GM18873 (cell line): ENCODE results near the gene P2RY8.
"Not testable (repeated sequence)": the region's sequence is repeated elsewhere in the genome, so short reads cannot be mapped to it uniquely, and the experiment has no call there.

Source experiments
- ATAC-seq: cut with Tn5 transposase; IDR thresholded peaks from one replicate; pipeline ENCODE4 v1.9.1; 2021; ENCODE audit warnings: mild to moderate bottlenecking, moderate library complexity, moderate number of reproducible peaks; ENCODE audit not compliant: unreplicated experiment, low FRiP score

P2RY8 gene, protein sequence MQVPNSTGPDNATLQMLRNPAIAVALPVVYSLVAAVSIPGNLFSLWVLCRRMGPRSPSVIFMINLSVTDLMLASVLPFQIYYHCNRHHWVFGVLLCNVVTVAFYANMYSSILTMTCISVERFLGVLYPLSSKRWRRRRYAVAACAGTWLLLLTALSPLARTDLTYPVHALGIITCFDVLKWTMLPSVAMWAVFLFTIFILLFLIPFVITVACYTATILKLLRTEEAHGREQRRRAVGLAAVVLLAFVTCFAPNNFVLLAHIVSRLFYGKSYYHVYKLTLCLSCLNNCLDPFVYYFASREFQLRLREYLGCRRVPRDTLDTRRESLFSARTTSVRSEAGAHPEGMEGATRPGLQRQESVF

DNA sequence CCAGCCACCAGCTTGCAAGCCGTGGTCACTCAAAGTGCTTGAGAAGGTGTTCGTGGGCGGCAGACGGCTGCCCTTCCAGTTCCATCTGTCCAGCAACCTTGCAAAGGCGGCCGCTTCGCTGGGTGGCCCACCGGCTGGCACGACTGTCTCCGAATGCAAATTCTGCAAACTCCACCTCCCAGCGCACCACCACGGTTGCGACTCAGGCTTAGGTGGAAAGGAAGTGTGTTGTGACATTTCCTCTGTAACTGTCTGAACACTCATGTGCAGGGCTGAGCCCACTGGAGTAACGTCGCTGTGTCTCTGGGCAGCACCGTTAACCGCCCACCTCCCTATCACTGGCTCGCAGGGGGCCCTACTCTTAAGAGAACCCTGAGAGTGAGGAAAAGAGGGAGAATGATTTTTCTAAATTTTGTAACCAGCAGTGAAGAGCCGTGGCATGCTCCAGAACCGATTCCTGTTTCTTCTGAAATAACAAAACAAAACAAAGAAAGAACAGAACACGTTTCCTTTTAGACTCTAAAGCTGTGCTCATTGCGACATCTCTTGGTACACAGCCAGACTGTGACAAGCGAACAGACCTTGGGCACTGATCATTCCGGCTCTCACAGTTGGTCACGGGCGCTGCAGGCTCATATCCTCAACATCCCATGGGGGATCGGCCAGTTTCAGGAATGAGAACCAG lies at the start of gene P2RY8:
Gene P2RY8, minus strand, starts transcription at position 155 of the 685 bp plus-strand sequence. CDS start 70,627 bp downstream, outside the sequence.
- peak; percentile 66 for ATAC-seq

DNA sequence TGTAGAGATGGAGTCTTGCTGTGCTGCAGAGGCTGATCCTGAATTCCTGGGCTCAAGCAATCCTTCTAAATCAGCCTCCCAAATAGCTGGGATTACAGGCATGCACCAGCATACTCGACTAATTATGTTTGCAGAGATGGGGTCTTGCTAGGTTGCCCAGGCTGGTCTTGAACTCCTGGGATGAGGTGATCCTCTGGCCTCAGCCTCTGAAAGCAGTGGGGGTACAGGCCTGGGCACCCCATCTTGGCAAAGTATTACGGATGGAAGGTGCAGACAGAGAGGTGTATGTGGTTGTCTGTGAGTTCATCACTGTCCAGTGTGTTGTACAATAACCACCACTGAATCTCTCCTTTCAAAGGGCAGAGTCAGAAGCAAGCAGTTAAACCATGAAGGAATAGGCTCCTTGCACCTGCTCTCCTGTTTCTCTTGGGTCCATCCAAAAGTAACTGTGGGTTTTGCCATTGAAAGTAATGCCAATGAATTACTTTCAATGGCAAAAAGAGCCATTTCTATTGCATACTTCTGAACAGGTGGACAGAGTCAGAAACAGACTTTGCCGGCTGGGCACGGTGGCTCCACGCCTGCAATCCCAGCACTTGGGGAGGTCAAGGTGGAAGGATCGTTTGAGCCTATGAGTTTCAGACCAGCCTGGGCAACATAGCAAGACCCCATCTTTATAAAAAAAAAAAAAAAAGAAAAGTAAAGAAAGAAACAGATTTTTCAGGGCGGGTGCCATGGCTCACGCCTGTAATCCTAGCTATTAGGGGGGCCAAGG lies 47.4 kb upstream of the P2RY8 start:
- no peak for ATAC-seq

DNA sequence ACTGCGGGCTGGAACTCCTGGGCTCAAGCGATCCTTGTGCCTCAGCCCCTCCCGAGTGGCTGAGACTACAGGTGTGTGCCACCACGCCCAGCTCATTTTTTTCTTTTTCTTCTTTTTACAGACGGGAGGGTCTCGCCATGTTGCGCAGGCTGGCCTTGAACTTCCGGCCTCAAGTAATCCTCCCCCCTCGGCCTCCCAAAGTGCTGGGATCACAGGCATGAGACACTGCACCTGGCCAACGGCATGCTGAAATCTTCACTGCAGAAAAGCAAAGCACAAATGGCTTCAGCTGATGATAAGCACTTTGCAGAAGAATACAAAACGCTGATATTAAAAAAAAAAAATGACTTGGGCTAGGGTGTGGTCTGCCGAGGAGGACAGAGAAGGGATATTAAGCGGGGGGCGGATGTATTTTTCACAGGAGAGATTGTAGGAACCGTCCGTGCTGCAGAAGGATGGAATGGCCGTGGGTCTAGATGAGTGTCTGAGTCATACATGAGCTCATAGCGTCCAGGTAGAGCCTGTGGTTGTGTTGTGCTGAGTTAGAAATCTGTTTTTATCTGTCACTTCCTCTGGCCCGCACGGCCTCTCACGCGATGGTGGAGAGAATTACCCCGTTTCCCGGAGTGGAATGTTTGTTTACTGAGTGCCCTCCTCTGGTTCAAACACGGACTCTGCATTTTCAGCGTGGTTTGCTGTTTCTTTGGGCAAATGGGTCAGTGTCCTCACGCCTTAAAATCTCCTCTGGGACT lies 45.9 kb upstream of the P2RY8 start:
- peak; percentile 80 for ATAC-seq

DNA sequence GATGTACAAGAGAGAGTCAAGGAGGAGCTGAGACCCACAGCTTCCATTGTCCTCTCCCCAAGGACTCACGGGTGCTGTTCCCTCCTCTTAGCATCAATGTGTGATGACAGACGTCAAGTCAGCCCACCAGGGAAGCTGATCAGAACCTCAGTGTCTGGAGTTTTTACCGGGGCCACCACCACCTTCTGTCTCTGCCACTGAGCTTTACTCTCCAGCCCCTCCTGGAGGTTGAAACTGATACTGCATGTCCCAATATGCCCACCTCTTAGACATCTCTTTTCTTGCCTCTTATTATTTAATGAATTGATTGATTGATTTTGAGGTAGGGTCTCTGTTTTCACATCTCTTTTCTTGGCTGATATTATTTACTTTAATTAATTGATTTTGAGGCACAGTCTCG lies 44.1 kb upstream of the P2RY8 start:
- ATAC-seq, result no peak

DNA sequence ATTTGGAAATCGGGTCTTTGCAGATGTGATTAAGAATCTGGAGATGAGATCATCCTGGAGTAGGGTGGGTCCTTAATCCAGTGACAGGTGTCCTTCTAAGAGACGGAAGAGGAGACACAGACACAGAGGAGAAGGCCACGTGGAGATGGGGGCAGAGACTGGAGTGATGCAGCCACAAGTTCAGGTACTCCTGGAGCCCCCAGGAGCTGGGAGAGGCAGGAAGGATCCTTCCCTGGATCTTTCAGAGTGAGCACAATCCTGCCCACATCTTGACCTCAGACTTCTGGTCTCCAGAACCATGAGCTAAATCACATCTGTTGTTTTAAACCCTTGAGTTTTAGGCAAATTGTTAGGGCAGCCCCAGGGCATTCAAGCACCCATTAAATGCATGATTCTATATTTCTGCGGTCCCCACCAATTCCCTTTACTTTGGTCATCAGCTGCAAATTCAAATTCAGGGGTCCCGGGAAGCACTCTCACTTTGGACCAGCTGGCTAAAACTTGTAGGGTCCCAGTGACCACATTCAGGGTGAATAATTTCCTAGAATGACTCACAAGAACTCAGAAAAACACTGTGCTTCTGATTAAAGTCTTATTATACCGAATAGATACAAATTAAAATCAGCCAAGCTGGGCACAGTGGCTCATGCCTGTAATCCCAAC lies 41.7 kb upstream of the P2RY8 start:
- no peak for ATAC-seq

DNA sequence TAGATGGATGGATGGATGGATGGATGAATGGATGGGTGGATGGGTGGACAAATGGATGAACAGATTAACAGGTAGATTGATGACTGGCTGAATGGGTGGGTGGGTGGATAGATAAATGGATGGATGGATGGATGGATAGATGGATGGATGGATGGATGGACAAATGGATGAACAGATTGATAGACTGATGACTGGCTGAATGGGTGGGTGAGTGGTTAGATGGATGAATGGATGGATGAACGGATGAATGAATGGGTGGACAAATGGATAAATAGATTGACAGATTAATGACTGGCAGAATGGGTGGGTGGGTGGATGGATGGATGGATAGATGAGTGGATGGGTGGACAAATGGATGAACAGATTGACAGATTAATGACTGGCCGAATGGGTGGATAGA lies 40.9 kb upstream of the P2RY8 start:
- ATAC-seq, result no peak

DNA sequence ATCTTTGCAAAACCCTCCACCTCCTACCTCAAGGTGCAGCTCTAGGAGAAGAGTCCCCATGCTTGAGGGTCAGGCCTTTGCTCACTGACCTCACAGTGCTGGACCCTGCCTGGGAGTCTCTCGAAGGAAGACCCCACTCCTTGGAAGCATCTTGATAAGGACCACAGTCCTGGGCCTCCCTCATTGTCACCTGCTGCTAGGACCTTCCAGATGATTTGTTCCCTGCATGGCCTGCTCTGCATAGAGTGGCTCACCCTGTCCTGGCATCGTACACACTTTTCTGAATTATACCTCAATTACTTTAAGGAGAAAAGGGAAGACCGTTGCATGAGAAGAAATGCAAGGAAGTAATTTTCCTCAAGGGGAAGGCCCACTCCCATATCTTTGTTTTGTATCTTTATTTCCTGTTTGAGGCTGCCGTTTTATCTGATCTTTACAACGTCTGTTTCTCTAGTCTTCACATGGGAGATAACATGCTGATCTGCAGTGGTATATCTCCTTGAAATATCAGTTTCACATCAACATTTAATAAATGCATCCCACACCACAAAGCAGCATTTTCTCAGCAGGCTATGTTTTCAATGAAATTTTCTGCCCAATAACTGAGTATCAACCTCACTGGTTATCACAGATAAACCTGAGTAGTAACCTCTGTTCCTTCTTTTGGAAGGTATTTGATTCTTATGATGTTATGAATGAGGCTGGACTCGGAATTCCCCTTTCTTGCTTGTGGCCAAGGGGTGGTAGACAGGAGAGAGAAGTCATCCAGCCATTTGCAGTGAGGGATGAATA lies 39.4 kb upstream of the P2RY8 start:
- no peak for ATAC-seq

DNA sequence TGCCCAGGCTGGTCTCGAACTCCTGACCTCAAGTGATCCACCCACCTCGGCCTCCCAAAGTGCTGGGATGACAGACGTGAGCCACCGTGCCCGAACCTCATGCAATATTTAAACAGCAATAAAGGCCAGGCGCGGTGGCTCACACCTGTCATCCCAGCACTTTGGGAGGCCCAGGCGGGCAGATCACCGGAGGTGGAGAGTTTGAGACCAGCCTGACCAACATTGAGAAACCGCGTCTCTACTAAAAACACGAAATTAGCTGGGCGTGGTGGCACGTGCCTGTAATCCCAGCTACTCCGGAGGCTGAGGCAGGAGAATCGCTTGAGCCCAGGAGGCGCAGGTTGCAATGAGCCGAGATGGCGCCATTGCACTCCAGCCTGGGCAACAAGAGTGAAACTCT lies 37.2 kb upstream of the P2RY8 start:
- not testable (repeated sequence) for ATAC-seq

DNA sequence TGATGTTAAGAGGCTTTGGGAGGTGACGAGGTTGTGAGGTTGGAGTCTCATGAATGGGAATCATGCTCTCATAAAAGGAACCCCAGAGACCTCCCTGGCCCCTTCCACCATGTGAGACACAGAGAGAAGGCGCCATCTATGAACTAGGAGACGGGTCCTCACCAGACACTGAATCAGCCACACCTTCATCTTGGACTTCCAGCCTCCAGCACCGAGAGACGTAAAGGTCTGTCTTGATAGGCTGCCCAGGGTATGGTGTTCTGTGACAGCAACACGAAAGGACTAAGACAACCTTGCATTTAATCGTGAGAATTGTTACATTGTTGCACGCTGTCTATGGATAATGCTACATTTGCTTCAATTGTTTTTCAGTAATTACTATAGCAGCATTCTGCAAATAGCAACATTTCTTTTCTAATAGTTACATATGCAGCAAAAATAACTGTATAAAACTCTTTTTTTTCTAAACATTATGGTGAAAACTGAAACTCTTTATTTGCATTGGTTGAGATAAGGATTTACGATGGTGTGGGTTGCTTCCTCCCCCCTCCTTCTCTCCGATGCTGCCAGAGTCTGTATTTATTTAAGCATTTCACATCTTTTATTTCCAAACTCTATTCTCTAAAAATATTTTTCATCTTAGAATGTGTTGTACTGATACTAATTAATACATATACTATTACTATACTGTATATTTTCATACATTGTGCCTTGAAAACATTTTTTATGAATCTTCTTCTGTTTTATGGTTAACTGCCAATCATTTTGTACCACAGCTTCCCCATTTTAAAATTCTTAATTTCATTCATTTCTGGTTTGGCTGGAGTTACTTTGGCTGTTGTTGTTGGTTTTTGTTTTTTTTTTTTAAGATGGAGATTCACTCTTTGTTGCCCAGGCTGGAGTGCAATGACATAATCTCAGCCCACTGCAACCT lies 28.0 kb upstream of the P2RY8 start:
- ATAC-seq, result no peak

DNA sequence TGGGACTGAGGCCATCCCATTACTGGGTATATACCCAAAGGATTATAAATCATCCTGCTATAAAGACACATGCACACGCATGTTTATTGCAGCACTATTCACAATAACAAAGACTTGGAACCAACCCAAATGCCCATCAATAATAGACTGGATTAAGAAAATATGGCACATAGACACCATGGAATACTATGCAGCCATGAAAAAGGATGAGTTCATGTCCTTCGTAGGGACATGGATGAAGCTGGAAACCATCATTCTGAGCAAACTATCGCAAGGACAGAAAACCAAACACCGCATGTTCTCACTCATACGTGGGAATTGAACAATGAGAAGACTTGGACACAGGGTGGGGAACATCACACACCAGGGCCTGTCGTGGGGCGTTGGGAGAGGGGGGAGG lies 27.1 kb upstream of the P2RY8 start:
- ATAC-seq, result not testable (repeated sequence)

DNA sequence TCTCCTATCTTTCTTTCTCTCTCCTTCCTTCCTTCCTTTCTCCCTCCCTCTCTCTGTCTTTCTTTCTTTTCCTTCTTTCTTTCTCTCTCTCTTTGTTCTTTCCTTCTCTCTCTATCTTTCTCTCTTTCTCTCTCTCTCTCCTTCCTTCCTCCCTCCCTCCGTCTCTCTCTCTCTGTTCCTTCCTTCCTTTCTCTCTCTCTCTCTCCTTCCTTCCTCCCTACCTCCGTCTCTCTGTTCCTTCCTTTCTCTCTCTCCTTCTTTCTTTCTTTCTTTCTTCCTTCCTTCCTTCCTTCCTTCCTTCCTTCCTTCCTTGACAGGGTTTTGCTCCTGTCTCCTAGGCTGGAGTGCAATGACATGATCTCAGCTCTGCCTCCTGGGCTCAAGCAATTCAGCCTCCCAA lies 24.2 kb upstream of the P2RY8 start:
- ATAC-seq, result no peak

DNA sequence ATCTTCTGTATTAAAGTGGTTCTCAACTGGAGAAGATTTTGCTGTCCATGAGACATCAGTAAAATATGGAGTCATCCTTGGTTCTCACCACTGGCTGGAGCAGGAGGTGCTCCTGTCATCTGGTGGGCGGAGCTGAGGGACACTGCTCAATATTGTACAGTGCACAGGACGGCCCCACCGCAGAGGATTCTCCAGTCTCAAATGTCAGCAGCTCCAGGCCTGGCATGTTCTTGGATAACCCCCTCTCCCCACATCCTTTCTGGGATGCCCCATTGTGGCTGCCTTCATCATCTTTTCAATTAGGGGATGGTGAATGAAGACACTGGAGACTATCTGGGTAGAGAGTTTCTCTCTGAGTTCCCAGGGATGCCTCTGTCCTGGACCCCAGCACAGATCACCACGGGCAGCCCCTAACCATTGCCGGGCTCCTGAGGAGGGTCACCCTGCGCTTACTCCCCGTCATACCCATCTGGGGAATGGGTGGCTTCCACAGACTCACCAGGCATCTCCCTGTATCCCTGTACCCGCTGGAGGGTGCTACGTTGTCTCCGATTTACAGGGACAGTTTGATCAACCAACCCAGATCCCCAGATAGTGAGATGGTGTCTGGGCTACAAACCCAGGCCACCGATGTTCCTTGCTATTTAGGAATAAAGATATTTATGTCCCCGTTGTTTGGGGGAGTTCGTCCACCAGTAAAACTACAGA lies 21.9 kb upstream of the P2RY8 start:
- ATAC-seq, result no peak

DNA sequence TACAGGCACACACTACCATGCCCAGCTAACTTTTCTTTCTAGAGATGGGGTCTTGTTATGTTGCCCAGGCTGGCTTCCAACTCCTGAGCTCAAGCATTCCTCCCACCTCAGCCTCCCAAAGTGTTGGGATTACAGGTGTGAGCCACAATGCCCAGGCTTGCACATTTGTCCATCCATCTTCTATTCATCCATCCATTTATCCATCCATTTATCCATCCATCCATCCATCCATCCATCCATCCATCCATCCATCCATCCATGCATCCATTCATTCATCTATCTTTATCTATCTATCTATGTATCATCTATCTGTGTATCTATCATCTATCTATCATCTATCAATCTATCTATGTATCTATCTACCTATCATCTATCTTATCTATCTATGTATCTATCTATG lies 20.5 kb upstream of the P2RY8 start:
- not testable (repeated sequence) for ATAC-seq

DNA sequence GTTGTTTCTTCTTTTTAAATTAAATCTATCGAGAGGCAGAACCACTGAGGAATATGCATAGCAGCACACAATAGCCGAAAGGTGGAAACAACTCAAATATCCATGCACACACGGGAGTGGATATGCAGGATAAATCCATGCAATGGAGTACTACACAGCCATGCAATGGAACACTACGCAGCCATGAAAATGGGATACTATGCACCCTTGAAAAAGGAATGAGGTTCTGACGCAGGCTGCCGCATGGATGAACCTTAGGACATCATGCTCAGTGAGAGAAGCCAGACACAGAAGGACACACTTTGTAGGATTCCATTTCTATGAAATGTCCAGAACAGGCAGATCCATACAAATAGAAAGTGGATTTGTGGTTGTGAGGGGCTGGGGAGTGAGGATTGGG lies 18.4 kb upstream of the P2RY8 start:
- ATAC-seq, result no peak

DNA sequence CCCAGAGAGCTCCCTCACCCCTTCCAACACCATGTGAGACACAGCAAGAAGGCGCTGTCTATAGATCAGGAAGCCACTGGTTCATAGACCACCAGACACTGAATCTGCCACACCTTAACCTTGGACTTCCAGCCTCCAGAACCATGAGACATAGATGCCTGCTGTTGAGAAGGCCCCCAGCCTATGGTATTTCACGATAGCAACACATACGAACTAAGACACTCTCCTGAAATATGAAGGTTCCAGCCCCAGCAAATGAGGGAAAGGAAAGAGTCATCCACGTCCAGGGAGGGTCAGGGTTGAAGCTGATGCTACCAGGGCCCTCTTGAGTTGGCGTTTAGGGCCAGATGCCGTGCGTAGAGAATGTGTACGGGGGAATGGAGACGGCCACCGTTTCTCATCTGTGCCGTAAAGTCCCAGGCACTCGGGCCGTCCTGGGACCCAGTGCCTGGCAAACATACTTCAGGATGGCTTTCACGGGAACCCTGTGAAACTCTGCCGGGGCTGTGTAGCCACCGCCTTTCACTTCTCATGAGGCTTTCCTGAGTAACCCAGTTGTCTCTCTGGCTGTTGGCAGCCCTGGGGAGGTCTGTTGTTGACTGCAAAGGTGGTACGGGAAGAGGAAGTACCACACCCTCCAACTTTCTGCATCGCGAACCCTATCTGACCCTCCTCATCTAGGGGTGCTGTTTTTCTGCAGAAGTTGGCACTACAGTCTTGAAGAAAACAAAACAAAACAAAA lies 17.7 kb upstream of the P2RY8 start:
- ATAC-seq, result no peak

DNA sequence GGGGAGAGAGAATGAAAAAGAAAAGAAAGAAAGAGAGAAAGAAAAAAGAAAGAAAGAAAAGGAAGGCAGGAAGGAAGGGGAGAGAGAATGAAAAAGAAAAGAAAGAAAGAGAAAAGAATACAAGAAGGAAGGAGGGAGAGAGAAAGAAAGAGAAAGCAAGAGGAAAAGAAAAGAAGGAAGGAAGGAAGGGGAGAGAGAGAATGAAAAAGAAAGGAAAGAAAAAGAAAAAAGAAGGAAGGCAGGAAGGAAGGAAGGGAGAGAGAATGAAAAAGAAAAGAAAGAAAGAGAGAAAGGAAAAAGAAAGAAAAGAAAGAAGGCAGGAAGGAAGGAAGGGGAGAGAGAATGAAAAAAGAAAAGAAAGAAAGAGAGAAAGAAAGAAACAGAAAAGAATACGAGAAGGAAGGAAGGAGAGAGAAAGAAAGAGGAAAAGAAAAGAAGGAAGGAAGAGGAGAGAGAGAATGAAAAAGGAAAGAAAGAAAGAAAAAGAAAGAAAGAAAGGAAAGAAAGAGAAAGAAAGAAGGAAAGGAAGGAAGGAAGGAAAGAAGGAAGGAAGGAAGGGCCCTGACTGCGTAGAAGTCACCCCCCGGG lies 15.1 kb upstream of the P2RY8 start:
- ATAC-seq, result no peak
